GM12872 (cell line): ENCODE data around the gene MARCHF3.

Experiments used
- TF ChIP-seq, protein P1 (sequence below): IDR thresholded peaks from 3 replicates; pipeline ENCODE4 v1.5.1; 2011; ENCODE audit warnings: low read depth, mild to moderate bottlenecking, low read length, moderate library complexity; ENCODE audit not compliant: insufficient read depth

MARCHF3 gene

DNA sequence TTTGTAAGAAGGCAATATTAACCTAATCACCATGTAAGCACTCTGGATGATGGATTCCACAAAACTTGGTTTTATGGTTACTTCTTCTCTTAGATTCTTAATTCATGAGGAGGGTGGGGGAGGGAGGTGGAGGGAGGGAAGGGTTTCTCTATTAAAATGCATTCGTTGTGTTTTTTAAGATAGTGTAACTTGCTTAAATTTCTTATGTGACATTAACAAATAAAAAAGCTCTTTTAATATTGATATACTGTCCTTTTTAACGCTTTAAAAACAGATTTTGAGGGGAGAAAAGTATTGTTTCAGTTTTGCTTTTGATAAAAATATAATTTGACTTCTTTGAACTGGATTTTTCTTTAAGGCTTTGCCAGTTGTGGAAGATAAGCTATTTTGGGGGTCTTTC is 193.6 kb downstream of the MARCHF3 start:
- TF ChIP-seq, protein P1, sequence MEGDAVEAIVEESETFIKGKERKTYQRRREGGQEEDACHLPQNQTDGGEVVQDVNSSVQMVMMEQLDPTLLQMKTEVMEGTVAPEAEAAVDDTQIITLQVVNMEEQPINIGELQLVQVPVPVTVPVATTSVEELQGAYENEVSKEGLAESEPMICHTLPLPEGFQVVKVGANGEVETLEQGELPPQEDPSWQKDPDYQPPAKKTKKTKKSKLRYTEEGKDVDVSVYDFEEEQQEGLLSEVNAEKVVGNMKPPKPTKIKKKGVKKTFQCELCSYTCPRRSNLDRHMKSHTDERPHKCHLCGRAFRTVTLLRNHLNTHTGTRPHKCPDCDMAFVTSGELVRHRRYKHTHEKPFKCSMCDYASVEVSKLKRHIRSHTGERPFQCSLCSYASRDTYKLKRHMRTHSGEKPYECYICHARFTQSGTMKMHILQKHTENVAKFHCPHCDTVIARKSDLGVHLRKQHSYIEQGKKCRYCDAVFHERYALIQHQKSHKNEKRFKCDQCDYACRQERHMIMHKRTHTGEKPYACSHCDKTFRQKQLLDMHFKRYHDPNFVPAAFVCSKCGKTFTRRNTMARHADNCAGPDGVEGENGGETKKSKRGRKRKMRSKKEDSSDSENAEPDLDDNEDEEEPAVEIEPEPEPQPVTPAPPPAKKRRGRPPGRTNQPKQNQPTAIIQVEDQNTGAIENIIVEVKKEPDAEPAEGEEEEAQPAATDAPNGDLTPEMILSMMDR: no peak

GRCh38 chr5:126831156-126831555 is 199.2 kb downstream of the MARCHF3 start:
- TF ChIP-seq, protein P1: no peak

GRCh38 chr5:126830061-126830460 is 200.3 kb downstream of the MARCHF3 start:
- TF ChIP-seq, protein P1: no peak

DNA sequence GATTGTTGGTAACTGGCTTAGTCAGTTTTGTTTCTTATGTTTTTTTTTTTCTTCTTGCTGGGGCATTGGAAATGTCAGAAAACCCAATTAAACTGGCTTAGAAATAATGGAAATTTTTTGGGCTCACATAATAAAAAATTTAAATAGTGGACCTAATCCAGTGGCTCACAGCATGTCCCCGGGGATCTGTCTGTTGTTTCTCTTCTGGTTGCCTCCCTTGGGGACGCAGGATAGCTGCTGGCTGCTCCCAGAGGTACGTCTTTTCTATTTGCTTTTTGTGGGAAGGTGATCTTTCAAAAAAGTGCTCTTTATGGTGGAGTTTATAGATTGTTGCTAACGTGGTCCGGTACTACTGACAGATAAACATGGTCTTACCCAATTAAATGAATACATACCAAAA is 201.3 kb downstream of the MARCHF3 start:
- TF ChIP-seq, protein P1: no peak

DNA sequence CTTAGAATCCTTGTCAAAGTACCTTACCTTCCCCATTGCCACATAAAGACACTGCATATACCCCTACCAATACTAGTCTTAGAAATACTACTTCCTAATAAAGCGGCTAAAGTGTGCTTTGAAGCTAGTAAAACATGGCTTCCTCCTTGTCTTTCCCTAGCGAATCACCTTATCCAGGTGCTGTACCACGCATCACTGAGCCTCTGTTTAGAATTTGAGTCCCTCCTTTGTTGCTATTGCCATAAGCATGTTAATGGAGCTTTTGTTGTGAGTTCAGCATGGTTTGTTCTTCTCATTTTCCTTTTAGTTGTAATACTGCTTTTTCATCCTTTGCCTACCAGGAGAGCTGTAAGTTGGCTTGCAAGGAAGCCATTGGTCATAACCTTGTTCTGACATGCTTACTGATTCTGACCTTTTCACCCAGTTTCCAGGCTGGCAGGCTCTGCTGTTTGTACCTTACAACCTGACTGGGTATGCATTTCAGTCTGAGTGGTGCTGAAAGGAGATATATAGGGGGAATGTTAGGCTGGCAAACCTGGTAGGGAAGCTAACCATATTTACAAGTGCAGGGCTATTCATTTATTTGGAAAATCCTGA is 203.6 kb downstream of the MARCHF3 start:
- TF ChIP-seq, protein P1: no peak

DNA sequence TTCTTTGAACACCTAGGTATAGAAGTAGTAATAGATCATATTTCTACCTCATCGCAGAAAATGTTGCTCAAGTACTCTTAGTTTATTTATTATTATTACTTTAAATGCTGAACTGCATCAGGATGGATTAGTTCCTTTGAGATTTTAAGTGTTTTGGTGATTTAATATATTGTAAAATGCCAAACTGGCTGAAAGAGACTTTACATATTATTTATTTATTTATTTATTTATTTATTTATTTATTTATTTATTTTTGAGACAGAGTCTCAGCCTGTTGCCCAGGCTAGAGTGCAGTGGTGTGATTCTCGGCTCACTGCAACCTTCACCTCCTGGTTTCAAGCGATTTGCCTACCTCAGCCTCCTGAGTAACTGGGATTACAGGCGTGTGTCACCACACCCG is 211.1 kb downstream of the MARCHF3 start:
- TF ChIP-seq, protein P1: no peak

DNA sequence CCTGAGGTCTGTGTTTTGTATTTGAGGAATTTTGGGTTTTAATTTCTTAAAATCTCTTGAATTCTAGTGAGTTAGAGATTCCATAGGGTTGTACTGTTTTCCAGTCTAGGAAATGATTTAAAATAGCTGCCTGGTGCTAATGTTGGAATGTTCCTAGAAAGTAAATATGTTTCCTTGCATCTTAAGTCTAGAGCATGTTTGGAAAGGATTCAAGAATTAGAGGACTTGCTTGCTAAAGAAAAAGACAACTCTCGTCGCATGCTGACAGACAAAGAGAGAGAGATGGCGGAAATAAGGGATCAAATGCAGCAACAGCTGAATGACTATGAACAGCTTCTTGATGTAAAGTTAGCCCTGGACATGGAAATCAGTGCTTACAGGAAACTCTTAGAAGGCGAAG is 211.6 kb downstream of the MARCHF3 start:
- TF ChIP-seq, protein P1: no peak
